PC-9 (cell line): ENCODE results near the gene B4GALNT2.

Source experiments
- CTCF ChIP-seq: fragments of 200-600 bp; sonication (generic); conservative IDR thresholded peaks from 2 replicates; pipeline ENCODE4 v1.6.1; 2017; ENCODE audit warnings: mixed run types, antibody characterized with exemption, mild to moderate bottlenecking, moderate library complexity
- EZH2 ChIP-seq: fragments of 200-600 bp; sonication (generic); IDR thresholded peaks from 2 replicates; pipeline ENCODE4 v1.8.0; 2017; ENCODE audit warnings: antibody characterized with exemption, low read depth

- no peak for TF ChIP-seq CTCF
- no peak for TF ChIP-seq EZH2
Observed at GRCh38 chr17:49114703-49115102, 17.9 kb upstream of the B4GALNT2 start.
